Hepatocyte (in vitro differentiated cells): ENCODE measurements around the gene ZBTB7C. TPM values are rescaled to one million over a fixed set of nuclear protein-coding genes. Genes with fewer than 3 reads are reported as not detected.

ENCODE experiments used
- DNase-seq: peaks from one replicate; pipeline ENCODE4 v3.0.0-alpha.2; 2016; ENCODE audit warnings: low spot score
- H2AFZ ChIP-seq: fragments of 200-600 bp; sonication (generic); 2 replicates; pipeline ENCODE4 v1.6.0; 2016; ENCODE audit warnings: antibody characterized with exemption, mild to moderate bottlenecking
- H3K27ac ChIP-seq: fragments of 200-600 bp; sonication (generic); 2 replicates; pipeline ENCODE4 v1.5.1; 2016; ENCODE audit warnings: mild to moderate bottlenecking
- H3K27me3 ChIP-seq: fragments of 200-600 bp; sonication (generic); 2 replicates; pipeline ENCODE4 v1.6.1; 2016
- H3K36me3 ChIP-seq: fragments of 200-600 bp; sonication (generic); replicated peaks from 2 replicates; pipeline ENCODE4 v1.5.1; 2016; ENCODE audit warnings: low read depth; ENCODE audit not compliant: insufficient read depth
- H3K4me1 ChIP-seq: fragments of 200-600 bp; sonication (generic); 2 replicates; pipeline ENCODE4 v1.5.1; 2016; ENCODE audit warnings: mild to moderate bottlenecking, moderate library complexity; ENCODE audit not compliant: insufficient read depth
- H3K4me2 ChIP-seq: fragments of 200-600 bp; sonication (generic); 2 replicates; pipeline ENCODE4 v1.6.0; 2016
- H3K4me3 ChIP-seq: fragments of 200-600 bp; sonication (generic); 2 replicates; pipeline ENCODE4 v1.5.1; 2016; ENCODE audit warnings: mild to moderate bottlenecking
- H3K79me2 ChIP-seq: fragments of 200-600 bp; sonication (generic); 2 replicates; pipeline ENCODE4 v1.6.0; 2017; ENCODE audit warnings: mild to moderate bottlenecking
- H3K9me2 ChIP-seq: fragments of 200-600 bp; sonication (generic); replicated peaks from 2 replicates; pipeline ENCODE4 v1.6.0; 2017; ENCODE audit warnings: mild to moderate bottlenecking; ENCODE audit not compliant: insufficient read depth
- H3K9me3 ChIP-seq: fragments of 200-600 bp; sonication (generic); 2 replicates; pipeline ENCODE4 v1.5.1; 2016; ENCODE audit warnings: low read depth, mild to moderate bottlenecking
- H4K20me1 ChIP-seq: fragments of 200-600 bp; sonication (generic); 2 replicates; pipeline ENCODE4 v1.6.0; 2016; ENCODE audit warnings: mild to moderate bottlenecking; ENCODE audit not compliant: insufficient read depth, poor library complexity, severe bottlenecking
- CTCF ChIP-seq: fragments of 200-600 bp; sonication (generic); IDR thresholded peaks from 2 replicates; pipeline ENCODE4 v1.5.1; 2016; ENCODE audit warnings: antibody characterized with exemption, mild to moderate bottlenecking; ENCODE audit not compliant: poor library complexity
- EZH2 ChIP-seq: fragments of 200-600 bp; sonication (generic); IDR thresholded peaks from 2 replicates; pipeline ENCODE4 v1.6.1; 2016; ENCODE audit warnings: antibody characterized with exemption, mild to moderate bottlenecking, borderline replicate concordance
- EZH2phosphoT487 ChIP-seq: fragments of 200-600 bp; sonication (generic); IDR thresholded peaks from one replicate; pipeline ENCODE4 v1.6.1; 2018; ENCODE audit warnings: antibody characterized with exemption, mild to moderate bottlenecking, low read depth, moderate library complexity; ENCODE audit not compliant: unreplicated experiment, severe bottlenecking
- WGBS: methylation state at CpG from one replicate; pipeline ENCODE4 v1.1.6; 2016; ENCODE audit warnings: low lambda C conversion rate; ENCODE audit errors: missing lambda C conversion rate; 5-methylcytosine and 5-hydroxymethylcytosine counted together
- polyA plus RNA-seq: library from polyadenylated mRNA; unstranded; fragments of >200 nt; fragmentation: Nextera tagmentation; extraction: Ambion mirVana; gene quantifications from 2 replicates; pipeline ENCODE4 v1.2.1, GENCODE V29; 2016
- total RNA-seq: library from RNA; depleted of rRNA; stranded (reverse); fragments of >200 nt; gene quantifications from 2 replicates; pipeline ENCODE4 v1.2.3, GENCODE V29; 2014

The ZBTB7C gene
- total and polyA plus RNA-seq, 2 experiments from 2014 or later, result 0.70 to 1.0 TPM

- H3K79me2 ChIP-seq, result no peaks in the 10 kb centered on the region
- H2AFZ ChIP-seq, result no peak overlapping the region
- 88% methylated on average over 10 of the region's 10 CpGs for WGBS
- peaks cover 3% of the 10 kb centered on the region for H3K9me3 ChIP-seq
- no peak overlapping the region for H3K4me2 ChIP-seq
- H3K27me3 ChIP-seq, result peaks cover 3% of the 10 kb centered on the region
- H4K20me1 ChIP-seq, result no peaks in the 10 kb centered on the region
- no peaks in the 10 kb centered on the region for H3K4me1 ChIP-seq
- no peak overlapping the region for H3K27ac ChIP-seq
- H3K9me2 ChIP-seq, result no peaks in the 10 kb centered on the region
- no peaks in the 10 kb centered on the region for H3K36me3 ChIP-seq
- no peak overlapping the region for H3K4me3 ChIP-seq
- TF ChIP-seq EZH2 (no peak), EZH2phosphoT487 (no peak), CTCF (no peak)
- no peak for DNase-seq
Measured at GRCh38 chr18:48254077-48254602, 155.0 kb downstream of the ZBTB7C start.

- H3K4me3 ChIP-seq, result no peak overlapping the region
- H3K4me1 ChIP-seq, result no peaks in the 10 kb centered on the region
- 85% methylated on average over 3 of the region's 3 CpGs for WGBS
- H3K9me2 ChIP-seq, result no peaks in the 10 kb centered on the region
- TF ChIP-seq EZH2, result no peak
- no peak for TF ChIP-seq CTCF
- TF ChIP-seq EZH2phosphoT487, result no peak
- H3K9me3 ChIP-seq, result no peaks in the 10 kb centered on the region
- no peaks in the 10 kb centered on the region for H3K36me3 ChIP-seq
- no peak overlapping the region for H2AFZ ChIP-seq
- peaks cover 3% of the 10 kb centered on the region for H3K27me3 ChIP-seq
- no peaks in the 10 kb centered on the region for H3K79me2 ChIP-seq
- no peaks in the 10 kb centered on the region for H4K20me1 ChIP-seq
- H3K4me2 ChIP-seq, result no peak overlapping the region
- no peak overlapping the region for H3K27ac ChIP-seq
- no peak for DNase-seq
Measured at GRCh38 chr18:48252525-48252924, 156.7 kb downstream of the ZBTB7C start.

- Histone ChIP-seq H3K79me2 (no peaks in the 10 kb centered on the region), H3K4me3 (no peak overlapping the region), H3K27ac (no peak overlapping the region), H3K9me3 (no peaks in the 10 kb centered on the region), H3K4me1 (no peaks in the 10 kb centered on the region), H3K36me3 (no peaks in the 10 kb centered on the region), H4K20me1 (no peaks in the 10 kb centered on the region), H3K27me3 (peaks cover 3% of the 10 kb centered on the region), H3K4me2 (no peak overlapping the region), H3K9me2 (no peaks in the 10 kb centered on the region), H2AFZ (no peak overlapping the region)
- WGBS, result 75% methylated on average over 3 of the region's 3 CpGs
- no peak for TF ChIP-seq EZH2phosphoT487
- TF ChIP-seq CTCF, result no peak
- no peak for TF ChIP-seq EZH2
- no peak for DNase-seq
Measured at GRCh38 chr18:48250918-48251317, 158.3 kb downstream of the ZBTB7C start.
